ENCODE measurements around the gene SLC27A6. TPM values are rescaled to one million over a fixed set of nuclear protein-coding genes. Genes with fewer than 3 reads are reported as not detected.

SLC27A6 gene
- total RNA-seq, 1 experiment from 2014 or later = not detected

GRCh38 chr5:128962211-128962610 lies 3.1 kb upstream of the SLC27A6 start:
- DNase-seq (ENCODE audit: low read depth, low spot score) (no peak), ATAC-seq (no peak)
- H3K4me3 ChIP-seq (ENCODE audit: low read depth in 2 of 2, low read length in 2 of 2) = no peak overlapping the region
- intact Hi-C loops (cut with micrococcal nuclease; ENCODE audit: unreplicated experiment) (no loop called here), in situ Hi-C loops (cut with HindIII; ENCODE audit: low pct_unique_long_range_greater_than_20kb, low sequenced_read_pairs) (no loop called here)
- POLR2A ChIA-PET = no interaction called here
- H3K27ac ChIP-seq (ENCODE audit: low read length) = no peak overlapping the region
- H3K4me1 ChIP-seq (ENCODE audit: control insufficient read depth, insufficient read depth, low read length) = no peaks in the 10 kb centered on the region
- no peak for TF ChIP-seq SIN3A (IDR thresholded peaks at IDR 0.05; ENCODE audit: borderline replicate concordance, insufficient read depth, low read depth, low read length)
- TF ChIP-seq TCF7L2 (IDR thresholded peaks at IDR 0.05; ENCODE audit: low read depth, low read length) = no peak
- TF ChIP-seq POLR2AphosphoS5 (IDR thresholded peaks at IDR 0.05; ENCODE audit: low read depth, low read length) = no peak
- no peak for TF ChIP-seq REST (IDR thresholded peaks at IDR 0.05; ENCODE audit: insufficient read depth in 1 of 2, low read depth in 2 of 2, low read length in 1 of 2)
- TF ChIP-seq CTCF (IDR thresholded peaks at IDR 0.05) = no peak
- CTCF ChIA-PET = no interaction called here
- H3K36me3 ChIP-seq (ENCODE audit: control insufficient read depth, insufficient read depth, low read length) = no peaks in the 10 kb centered on the region
- H3K27me3 ChIP-seq (ENCODE audit: control insufficient read depth, insufficient read depth, low read length) = no peaks in the 10 kb centered on the region
- no TSS peak for BruUV-seq (replicated peaks)
- no peaks in the 10 kb centered on the region for H3K9me3 ChIP-seq (ENCODE audit: control insufficient read depth, insufficient read depth, low read depth, low read length)

- ChIA-PET CTCF (no interaction called here), POLR2A (no interaction called here)
- intact Hi-C loops (cut with micrococcal nuclease; ENCODE audit: unreplicated experiment) (loop anchor here (1.0 kb wide), 1 partner anchor 13 kb away; no protein-coding TSS in a partner anchor), in situ Hi-C loops (cut with HindIII; ENCODE audit: low pct_unique_long_range_greater_than_20kb, low sequenced_read_pairs) (no loop called here)
- H3K36me3 ChIP-seq (ENCODE audit: control insufficient read depth, insufficient read depth, low read length) = no peaks in the 10 kb centered on the region
- no peaks in the 10 kb centered on the region for H3K9me3 ChIP-seq (ENCODE audit: control insufficient read depth, insufficient read depth, low read depth, low read length)
- no peaks in the 10 kb centered on the region for H3K27me3 ChIP-seq (ENCODE audit: control insufficient read depth, insufficient read depth, low read length)
- BruUV-seq (replicated peaks) = no TSS peak
- DNase-seq (ENCODE audit: low read depth, low spot score) = no peak
- TF ChIP-seq CTCF (IDR thresholded peaks at IDR 0.05) (no peak), POLR2AphosphoS5 (IDR thresholded peaks at IDR 0.05; ENCODE audit: low read depth, low read length) (no peak), SIN3A (IDR thresholded peaks at IDR 0.05; ENCODE audit: borderline replicate concordance, insufficient read depth, low read depth, low read length) (no peak), TCF7L2 (IDR thresholded peaks at IDR 0.05; ENCODE audit: low read depth, low read length) (no peak), REST (IDR thresholded peaks at IDR 0.05; ENCODE audit: insufficient read depth in 1 of 2, low read depth in 2 of 2, low read length in 1 of 2) (no peak)
- H3K4me3 ChIP-seq (ENCODE audit: low read depth in 2 of 2, low read length in 2 of 2) = no peak overlapping the region; a peak in 1 of 4 replicates
- no peaks in the 10 kb centered on the region for H3K4me1 ChIP-seq (ENCODE audit: control insufficient read depth, insufficient read depth, low read length)
- no peak overlapping the region for H3K27ac ChIP-seq (ENCODE audit: low read length)
- ATAC-seq = no peak
Observed at GRCh38 chr5:128965638-128966302, 482 bp downstream of the SLC27A6 start.
